Cardiac fibroblast (primary cell): Measurements from ENCODE around the gene C10orf90.
A peak's percentile ranks its signal among the peaks of the same experiment; 100 is the strongest.

ENCODE experiments used
- DNase-seq, 2 donors: peaks; one replicate each; pipeline versions ENCODE4 v3.0.0 to v3.0.0-alpha.2; 2010; ENCODE audit warnings: low read depth in 2 of 2
- H3K4me3 ChIP-seq, 2 donors: replicated peaks in 1 of 2; 1 replicate in 1 of 2; 2 replicates in 1 of 2; pipeline ENCODE4 v1.5.1; 2011; ENCODE audit warnings: low read depth in 2 of 2, low read length in 2 of 2, mild to moderate bottlenecking in 2 of 2, moderate library complexity in 1 of 2
- TF ChIP-seq, protein P1 (sequence below): IDR thresholded peaks from one replicate; pipeline ENCODE4 v1.5.1; 2011; ENCODE audit warnings: low read depth, mild to moderate bottlenecking, low read length, inconsistent platforms

The C10orf90 gene

DNA sequence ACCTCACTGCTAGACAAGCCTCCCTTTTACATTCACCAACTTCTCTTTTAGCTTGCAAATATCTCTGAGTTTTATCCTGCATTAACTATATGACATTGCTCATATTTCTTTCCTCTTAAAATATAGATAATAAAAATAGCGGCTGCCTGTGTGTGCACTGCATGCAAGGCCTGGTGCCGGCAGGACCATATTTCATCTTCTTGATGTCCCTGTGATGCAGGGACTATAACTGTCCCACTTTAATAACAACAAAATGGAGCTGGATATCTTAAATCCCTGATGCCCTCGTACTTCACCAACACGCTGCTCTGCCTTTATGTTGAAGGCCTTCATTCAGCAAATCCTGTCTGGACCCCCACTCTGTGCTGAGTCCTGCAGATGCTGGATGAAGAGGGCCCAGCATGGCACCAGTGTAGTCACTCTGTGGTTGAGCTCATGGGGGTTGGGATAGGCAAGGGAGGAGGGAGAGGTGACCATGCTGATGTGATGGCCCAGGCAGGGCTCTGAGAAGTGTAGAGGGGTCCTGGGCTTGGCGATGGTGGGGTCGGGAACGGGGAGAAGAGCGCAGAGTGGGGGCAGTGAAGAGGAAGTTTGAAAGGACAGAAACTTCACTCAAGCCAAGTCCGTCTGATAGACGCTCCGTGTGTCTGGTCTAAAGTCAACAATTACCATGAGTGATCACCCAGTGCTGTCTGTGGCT is 40.4 kb downstream of the C10orf90 start:
- H3K4me3 ChIP-seq: no peak overlapping the region
- no peak for DNase-seq
- TF ChIP-seq, protein P1, sequence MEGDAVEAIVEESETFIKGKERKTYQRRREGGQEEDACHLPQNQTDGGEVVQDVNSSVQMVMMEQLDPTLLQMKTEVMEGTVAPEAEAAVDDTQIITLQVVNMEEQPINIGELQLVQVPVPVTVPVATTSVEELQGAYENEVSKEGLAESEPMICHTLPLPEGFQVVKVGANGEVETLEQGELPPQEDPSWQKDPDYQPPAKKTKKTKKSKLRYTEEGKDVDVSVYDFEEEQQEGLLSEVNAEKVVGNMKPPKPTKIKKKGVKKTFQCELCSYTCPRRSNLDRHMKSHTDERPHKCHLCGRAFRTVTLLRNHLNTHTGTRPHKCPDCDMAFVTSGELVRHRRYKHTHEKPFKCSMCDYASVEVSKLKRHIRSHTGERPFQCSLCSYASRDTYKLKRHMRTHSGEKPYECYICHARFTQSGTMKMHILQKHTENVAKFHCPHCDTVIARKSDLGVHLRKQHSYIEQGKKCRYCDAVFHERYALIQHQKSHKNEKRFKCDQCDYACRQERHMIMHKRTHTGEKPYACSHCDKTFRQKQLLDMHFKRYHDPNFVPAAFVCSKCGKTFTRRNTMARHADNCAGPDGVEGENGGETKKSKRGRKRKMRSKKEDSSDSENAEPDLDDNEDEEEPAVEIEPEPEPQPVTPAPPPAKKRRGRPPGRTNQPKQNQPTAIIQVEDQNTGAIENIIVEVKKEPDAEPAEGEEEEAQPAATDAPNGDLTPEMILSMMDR: no peak

DNA sequence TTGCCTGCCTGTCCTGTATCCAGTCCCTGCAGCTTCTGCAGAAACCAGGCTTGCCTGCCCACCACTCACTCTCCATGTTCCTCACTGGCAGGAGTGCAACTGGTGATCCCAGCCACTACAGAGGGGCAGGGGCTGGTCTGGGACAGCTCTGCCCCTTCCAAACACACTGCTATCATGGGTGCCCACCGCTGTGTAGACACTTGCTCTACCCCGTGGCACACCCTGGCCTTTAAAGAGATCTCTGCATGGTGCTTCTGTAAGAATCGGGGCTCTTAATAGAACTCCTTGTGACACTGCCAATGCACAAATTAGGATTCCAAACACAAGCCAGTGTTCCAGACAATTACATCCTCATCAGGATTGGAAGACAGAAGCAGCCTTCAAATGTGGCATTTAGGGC is 41.7 kb downstream of the C10orf90 start:
- no peak overlapping the region for H3K4me3 ChIP-seq
- no peak for DNase-seq
- TF ChIP-seq, protein P1: no peak

DNA sequence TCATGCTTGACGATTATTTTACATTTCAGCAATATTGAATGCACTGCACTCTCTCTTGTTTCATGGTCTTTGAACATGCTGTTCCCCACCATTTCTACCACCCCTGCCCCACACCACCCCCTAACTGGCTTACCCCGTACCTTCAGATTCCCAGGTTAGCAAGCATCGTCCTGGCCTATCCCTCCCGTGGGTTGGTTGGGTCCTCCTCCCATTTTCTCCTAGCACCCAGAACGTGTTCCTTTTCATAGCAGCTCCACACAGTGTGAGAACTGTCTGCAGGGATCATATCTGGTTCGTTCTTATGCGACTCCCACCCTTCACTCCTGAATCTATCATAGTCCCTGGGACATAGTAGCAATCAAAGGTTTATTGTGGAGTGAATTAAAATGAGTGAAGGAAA is 48.6 kb downstream of the C10orf90 start:
- TF ChIP-seq, protein P1: no peak

DNA sequence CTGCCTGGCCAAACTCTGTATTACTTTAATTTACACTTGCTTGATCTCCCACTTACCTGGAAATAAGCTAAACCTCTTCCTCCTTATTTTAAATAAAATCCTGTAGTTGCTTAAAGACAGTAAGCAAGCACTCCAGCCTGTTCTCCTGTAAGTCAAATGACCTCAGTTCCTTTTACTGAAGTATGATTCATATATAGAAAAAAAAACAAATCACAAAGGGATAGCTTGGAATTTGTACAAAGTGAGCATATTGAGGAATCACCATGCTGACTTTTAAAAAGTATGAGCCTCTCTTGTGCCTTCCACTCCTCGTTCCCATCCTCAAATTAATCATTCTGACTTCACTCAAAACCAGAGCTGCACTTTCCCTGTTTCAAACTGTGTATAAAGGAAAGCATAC is 52.0 kb downstream of the C10orf90 start:
- H3K4me3 ChIP-seq: no peak overlapping the region
- DNase-seq: peak; percentile 39 to 61
- TF ChIP-seq, protein P1: no peak

More for the DNA sequence above, 48.6 kb downstream of the C10orf90 start:
- no peak overlapping the region for H3K4me3 ChIP-seq
- DNase-seq: no peak

DNA sequence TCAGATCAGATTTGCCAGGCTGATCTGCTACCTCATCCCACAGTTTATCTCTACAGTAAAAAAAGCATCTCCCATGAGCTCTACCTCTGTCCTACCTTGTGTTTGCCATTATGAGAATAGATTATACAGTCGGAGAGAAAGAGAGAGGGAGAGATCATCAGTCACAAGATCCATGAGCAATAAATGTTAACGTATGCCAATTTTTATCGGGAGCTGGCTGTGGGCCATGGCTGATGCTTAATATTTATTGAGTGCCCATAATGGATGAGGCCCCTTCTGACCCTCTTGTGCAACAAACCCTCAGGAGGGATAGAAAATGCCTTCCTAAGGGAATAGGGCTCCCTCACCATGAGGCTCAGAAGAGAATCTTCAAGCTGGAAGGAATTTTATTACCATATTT is 52.8 kb downstream of the C10orf90 start:
- TF ChIP-seq, protein P1: no peak
- DNase-seq: no peak
- H3K4me3 ChIP-seq: no peak overlapping the region

DNA sequence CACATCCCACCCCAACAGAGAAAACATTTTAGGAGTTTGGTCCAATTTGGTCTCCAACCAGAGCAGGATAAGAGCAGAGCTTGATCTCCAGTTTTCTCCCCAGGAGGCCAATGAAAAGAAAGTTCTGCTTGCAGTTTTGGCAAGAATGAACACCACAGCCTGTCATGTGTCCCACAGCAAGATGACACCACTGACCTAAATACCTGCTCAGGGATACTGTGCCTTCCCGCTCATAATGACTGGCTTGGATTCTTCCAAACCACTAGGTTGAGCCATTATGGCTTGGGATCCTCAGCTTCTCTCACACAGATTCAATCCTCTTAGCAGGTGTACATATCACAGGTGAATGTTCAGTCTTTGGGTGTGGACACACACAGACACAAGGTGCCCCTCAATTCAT is 53.3 kb downstream of the C10orf90 start:
- TF ChIP-seq, protein P1: no peak
- H3K4me3 ChIP-seq: no peak overlapping the region

DNA sequence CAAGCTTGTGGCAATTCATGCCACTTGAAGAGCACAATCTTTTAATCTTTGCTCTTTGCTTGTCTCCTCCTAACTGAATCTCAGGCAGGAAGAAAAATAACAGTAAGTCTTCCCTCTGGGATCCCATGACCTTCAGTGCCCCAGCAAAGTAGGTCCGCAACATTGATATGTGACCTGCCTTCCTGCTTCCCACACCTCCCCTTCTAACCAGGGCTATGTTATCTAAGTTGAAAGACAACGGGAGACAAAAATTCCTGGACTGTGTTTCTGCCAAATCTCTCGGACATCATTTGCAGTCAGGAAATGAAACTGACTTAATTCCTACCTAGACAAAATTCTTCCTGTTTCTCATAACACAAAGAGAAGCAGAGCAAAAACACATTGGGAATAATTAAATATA is 53.8 kb downstream of the C10orf90 start:
- DNase-seq: no peak
- TF ChIP-seq, protein P1: no peak
- H3K4me3 ChIP-seq: no peak overlapping the region

More for the DNA sequence above, 53.3 kb downstream of the C10orf90 start:
- DNase-seq: no peak
